Body of pancreas (tissue), 4 donors: ENCODE data around the gene KRTAP10-5. TPM values are rescaled to one million over a fixed set of nuclear protein-coding genes. Genes with fewer than 3 reads are reported as not detected.

ENCODE experiments used
- ATAC-seq: fragments of 150-250 bp; one replicate; pipeline ENCODE4 v1.9.1; 2016
- DNase-seq, 4 donors: peaks; one replicate each; pipeline ENCODE4 v3.0.0-alpha.2; 2019
- H3K27ac ChIP-seq, 4 donors: fragments of 200-600 bp; sonication (generic); 1 replicate in 3 of 4; 2 replicates in 1 of 4; pipeline versions ENCODE4 v1.5.1 to v1.6.1; 2016 to 2019; ENCODE audit warnings: mild to moderate bottlenecking in 1 of 4, mixed read lengths in 1 of 4, moderate library complexity in 1 of 4
- H3K27me3 ChIP-seq, 2 donors: fragments of 200-600 bp; sonication (generic); one replicate each; pipeline ENCODE4 v1.6.0; 2016; ENCODE audit warnings: mild to moderate bottlenecking in 1 of 2
- H3K36me3 ChIP-seq, 2 donors: fragments of 200-600 bp; sonication (generic); replicated peaks in 1 of 2; 2 replicates each; pipeline ENCODE4 v1.5.1; 2016; ENCODE audit warnings: low read depth in 2 of 2; ENCODE audit not compliant: insufficient read depth in 1 of 2
- H3K4me1 ChIP-seq: fragments of 200-600 bp; sonication (generic); one replicate; pipeline ENCODE4 v1.6.0; 2016
- H3K4me3 ChIP-seq, 2 donors: fragments of 200-600 bp; sonication (generic); 1 replicate in 1 of 2; 2 replicates in 1 of 2; pipeline ENCODE4 v1.5.1; 2016 to 2019
- H3K9me3 ChIP-seq, 3 donors: fragments of 200-600 bp; sonication (generic); 1 replicate in 2 of 3; 2 replicates in 1 of 3; pipeline ENCODE4 v1.5.1; 2016
- POLR2A ChIP-seq, 3 donors: fragments of 450-650 bp; IDR thresholded peaks; one replicate each; pipeline ENCODE4 v1.6.1; 2016; ENCODE audit warnings: antibody characterized with exemption in 3 of 3, mild to moderate bottlenecking in 2 of 3
- WGBS, 2 donors: methylation state at CpG; one replicate each; pipeline ENCODE4 v1.1.5; 2017; 5-methylcytosine and 5-hydroxymethylcytosine counted together
- intact Hi-C: fragments of 100-400 bp; cut with DNase I; formaldehyde crosslinking; loops from one replicate; pipeline ENCODE4 v1.15.1; 2023
- total RNA-seq, 2 donors: library from RNA; depleted of rRNA; stranded (reverse); fragments of >200 nt; gene quantifications; one replicate each; pipeline ENCODE4 v1.1.0, GENCODE V29; 2016
- TF ChIP-seq, protein P1 (sequence below), 7 experiments: fragments of 450-650 bp in 4 of 7; fragments of 200-600 bp in 3 of 7; sonication (generic) in 3 of 7; IDR thresholded peaks; one replicate each; pipeline ENCODE4 v1.5.1; 2016 to 2019; ENCODE audit warnings: antibody characterized with exemption in 7 of 7

Gene KRTAP10-5
- total RNA-seq, 2 donors from 2014 or later, result not detected

DNA sequence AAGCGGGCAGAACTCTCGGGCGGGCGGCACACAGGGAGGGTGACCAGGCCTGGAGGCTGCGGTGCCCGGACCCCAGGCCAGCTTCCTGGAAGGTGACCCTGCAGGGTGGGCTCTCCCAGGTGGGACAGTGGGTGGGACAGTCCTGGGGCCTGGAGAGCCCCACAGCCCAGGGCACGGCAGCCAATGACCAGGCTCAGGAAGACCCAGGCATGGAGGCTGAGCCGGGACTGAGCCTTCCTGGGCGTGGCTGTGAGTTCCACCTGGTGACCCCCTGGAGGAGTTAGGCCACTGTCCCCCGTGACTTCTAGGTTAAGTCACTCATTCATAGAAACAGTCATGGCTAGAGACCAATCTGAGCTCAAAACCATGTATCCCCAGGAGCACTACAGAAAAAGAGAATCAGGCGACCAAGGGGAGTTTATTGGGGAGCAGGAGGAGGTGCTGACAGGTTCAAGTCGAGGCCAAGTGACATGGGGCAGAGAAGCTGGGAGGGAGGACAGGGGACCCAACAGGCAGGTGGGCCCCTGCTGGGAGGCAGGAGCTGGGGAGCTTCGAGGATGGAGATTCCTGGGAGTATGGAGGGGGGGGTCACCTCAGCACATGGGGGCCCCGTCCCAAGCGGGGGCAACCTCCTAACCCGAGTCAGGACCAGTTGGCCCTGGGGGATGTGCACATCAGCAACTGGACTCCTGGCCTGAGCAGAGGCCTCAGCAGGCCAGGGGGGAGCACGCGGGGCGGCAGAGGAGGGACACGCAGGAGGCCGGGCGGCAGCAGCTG is 1.2 kb downstream of the KRTAP10-5 start:
- Histone ChIP-seq H3K9me3 (peaks cover 0 to 3% (median 0%) of the 10 kb centered on the region in 3 donors), H3K4me1 (no peaks in the 10 kb centered on the region), H3K4me3 (no peak overlapping the region), H3K27ac (no peak overlapping the region), H3K27me3 (peaks cover 0 to 3% of the 10 kb centered on the region in 2 donors), H3K36me3 (no peaks in the 10 kb centered on the region)
- ATAC-seq (no peak), DNase-seq (no peak)
- TF ChIP-seq, protein P1, sequence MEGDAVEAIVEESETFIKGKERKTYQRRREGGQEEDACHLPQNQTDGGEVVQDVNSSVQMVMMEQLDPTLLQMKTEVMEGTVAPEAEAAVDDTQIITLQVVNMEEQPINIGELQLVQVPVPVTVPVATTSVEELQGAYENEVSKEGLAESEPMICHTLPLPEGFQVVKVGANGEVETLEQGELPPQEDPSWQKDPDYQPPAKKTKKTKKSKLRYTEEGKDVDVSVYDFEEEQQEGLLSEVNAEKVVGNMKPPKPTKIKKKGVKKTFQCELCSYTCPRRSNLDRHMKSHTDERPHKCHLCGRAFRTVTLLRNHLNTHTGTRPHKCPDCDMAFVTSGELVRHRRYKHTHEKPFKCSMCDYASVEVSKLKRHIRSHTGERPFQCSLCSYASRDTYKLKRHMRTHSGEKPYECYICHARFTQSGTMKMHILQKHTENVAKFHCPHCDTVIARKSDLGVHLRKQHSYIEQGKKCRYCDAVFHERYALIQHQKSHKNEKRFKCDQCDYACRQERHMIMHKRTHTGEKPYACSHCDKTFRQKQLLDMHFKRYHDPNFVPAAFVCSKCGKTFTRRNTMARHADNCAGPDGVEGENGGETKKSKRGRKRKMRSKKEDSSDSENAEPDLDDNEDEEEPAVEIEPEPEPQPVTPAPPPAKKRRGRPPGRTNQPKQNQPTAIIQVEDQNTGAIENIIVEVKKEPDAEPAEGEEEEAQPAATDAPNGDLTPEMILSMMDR (IDR thresholded peaks at IDR 0.05), result no peak
- intact Hi-C loops, result no loop called here
- WGBS, 2 donors, result 74 to 79% methylated on average over 9 to 19 of the region's 22 CpGs

DNA sequence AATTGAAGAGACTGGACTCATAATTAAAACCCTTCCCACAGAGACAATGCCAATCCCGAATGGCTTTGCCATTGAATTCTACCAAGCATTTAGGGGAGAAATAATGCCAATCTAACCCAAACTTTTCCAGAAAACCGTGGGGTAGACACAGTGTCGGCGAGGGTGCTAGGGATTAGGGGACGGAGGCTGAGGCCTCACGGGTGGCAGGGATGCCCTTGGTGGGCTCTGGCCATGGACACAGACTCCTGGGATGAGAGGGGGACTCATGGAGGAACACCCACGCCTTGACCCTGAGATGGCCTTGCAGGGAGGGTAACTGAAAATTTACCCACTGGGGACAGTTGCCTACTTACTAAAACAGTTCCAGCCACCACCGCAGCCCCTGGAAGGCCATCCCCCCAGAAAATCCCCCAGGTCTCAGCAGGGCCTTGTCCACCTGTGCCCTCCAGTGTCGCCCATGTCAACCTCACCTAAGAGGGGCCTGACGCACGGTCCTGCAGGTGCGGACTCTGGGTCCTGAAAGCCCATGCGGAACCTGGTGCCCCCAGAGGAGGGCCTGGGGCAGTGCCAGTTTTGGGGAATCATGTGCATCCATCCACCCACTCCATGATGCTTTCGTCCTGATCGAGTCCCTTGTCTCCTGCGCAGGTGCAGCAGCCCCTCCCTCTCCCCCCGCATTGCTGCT is 1.9 kb downstream of the KRTAP10-5 start:
- 78 to 85% methylated on average over 4 to 16 of the region's 17 CpGs for WGBS, 2 donors
- no peak for DNase-seq
- H3K36me3 ChIP-seq, result no peaks in the 10 kb centered on the region

DNA sequence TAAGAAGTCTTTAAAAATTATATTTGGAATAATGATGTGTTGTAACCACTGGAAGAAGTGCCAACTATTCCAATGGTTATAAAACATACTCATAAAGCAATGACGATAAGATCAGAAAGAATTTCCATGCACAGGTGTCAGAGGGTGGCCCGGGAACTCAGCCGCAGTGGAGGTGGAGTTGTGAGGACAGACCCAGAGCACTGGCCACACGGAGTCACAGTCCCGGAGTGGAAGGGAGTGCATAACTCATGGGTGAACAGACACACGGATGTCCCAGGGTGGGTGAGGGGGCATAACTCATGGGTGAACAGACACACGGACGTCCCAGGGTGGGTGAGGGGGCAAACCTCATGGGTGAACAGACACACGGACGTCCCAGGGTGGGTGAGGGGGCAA is 4.4 kb downstream of the KRTAP10-5 start:
- Histone ChIP-seq H3K4me3 (no peak overlapping the region), H3K27me3 (peaks cover 0 to 4% of the 10 kb centered on the region in 2 donors), H3K9me3 (peaks cover 0 to 3% (median 0%) of the 10 kb centered on the region in 3 donors), H3K36me3 (no peaks in the 10 kb centered on the region), H3K27ac (no peak overlapping the region), H3K4me1 (no peaks in the 10 kb centered on the region)
- 81 to 82% methylated on average over 8 to 10 of the region's 10 CpGs for WGBS, 2 donors
- no peak for TF ChIP-seq POLR2A (IDR thresholded peaks at IDR 0.05)
- TF ChIP-seq, protein P1 (IDR thresholded peaks at IDR 0.05), result no peak
- DNase-seq (no peak), ATAC-seq (no peak)
- intact Hi-C loops, result no loop called here

More for the DNA sequence above, 1.9 kb downstream of the KRTAP10-5 start:
- intact Hi-C loops, result no loop called here
- peaks cover 0 to 3% (median 0%) of the 10 kb centered on the region in 3 donors for H3K9me3 ChIP-seq
- no peaks in the 10 kb centered on the region for H3K4me1 ChIP-seq
- ATAC-seq, result no peak
- no peak overlapping the region for H3K27ac ChIP-seq
- TF ChIP-seq, protein P1 (IDR thresholded peaks at IDR 0.05), result no peak
- no peak for TF ChIP-seq POLR2A (IDR thresholded peaks at IDR 0.05)
- H3K27me3 ChIP-seq, result peaks cover 0 to 4% of the 10 kb centered on the region in 2 donors
- no peak overlapping the region for H3K4me3 ChIP-seq

DNA sequence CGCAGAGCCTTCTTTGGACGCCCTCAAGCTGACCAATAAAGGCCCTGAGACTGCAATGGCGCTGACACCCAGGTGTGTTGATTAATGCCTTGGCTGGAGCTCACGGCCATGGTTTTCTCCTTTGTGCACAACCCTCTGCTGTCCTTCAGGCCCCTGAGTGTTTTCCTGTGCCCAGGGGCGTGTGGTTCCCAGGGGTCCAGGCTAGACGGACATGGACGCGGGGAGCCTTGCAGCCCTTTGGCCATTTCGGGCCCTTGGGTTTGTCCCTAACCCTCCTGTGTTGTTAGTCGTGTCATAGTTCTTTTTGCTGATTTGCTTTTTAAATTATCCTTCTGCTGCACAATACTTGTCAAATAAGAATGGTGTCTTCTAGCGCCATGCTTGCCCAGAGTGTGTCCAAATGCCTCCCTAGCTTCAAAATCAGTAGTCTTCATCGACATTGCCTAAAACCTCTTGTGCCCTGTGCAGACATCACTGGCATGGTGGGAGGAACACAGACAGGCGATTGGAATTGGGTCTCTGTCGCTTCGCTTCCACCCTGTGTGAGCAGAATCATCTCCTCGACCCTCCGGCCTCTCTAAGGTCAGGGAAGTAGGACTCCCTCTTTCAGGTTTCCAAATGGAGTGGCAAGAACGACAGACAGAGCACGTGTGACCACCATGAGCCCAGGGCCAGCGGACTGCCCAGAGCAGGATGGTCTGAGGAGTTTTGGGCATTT is 4.9 kb downstream of the KRTAP10-5 start:
- intact Hi-C loops, result no loop called here
- Histone ChIP-seq H3K4me1 (no peaks in the 10 kb centered on the region), H3K36me3 (no peaks in the 10 kb centered on the region), H3K9me3 (peaks cover 0 to 3% (median 0%) of the 10 kb centered on the region in 3 donors), H3K27ac (no peak overlapping the region), H3K27me3 (peaks cover 0 to 4% of the 10 kb centered on the region in 2 donors), H3K4me3 (no peak overlapping the region)
- ATAC-seq (no peak), DNase-seq (no peak)
- no peak for TF ChIP-seq POLR2A (IDR thresholded peaks at IDR 0.05)
- TF ChIP-seq, protein P1 (IDR thresholded peaks at IDR 0.05), result no peak
- 70 to 81% methylated on average over 18 to 20 of the region's 20 CpGs for WGBS, 2 donors
